Tongue (tissue), 2 donors: ENCODE data around the gene PYDC1. TPM values are rescaled to one million over a fixed set of nuclear protein-coding genes. Genes with fewer than 3 reads are reported as not detected.
"Not testable (repeated sequence)": the region's sequence is repeated elsewhere in the genome, so short reads cannot be mapped to it uniquely, and the experiment has no call there.

Experiments used
- DNase-seq: peaks from one replicate; pipeline ENCODE4 v3.0.0-alpha.2; 2015
- total RNA-seq: library from RNA; depleted of rRNA; stranded (reverse); fragments of >200 nt; gene quantifications from one replicate; pipeline ENCODE4 v1.2.3, GENCODE V29; 2014

PYDC1 gene
- total RNA-seq, 1 donor from 2014 or later = not detected

DNA sequence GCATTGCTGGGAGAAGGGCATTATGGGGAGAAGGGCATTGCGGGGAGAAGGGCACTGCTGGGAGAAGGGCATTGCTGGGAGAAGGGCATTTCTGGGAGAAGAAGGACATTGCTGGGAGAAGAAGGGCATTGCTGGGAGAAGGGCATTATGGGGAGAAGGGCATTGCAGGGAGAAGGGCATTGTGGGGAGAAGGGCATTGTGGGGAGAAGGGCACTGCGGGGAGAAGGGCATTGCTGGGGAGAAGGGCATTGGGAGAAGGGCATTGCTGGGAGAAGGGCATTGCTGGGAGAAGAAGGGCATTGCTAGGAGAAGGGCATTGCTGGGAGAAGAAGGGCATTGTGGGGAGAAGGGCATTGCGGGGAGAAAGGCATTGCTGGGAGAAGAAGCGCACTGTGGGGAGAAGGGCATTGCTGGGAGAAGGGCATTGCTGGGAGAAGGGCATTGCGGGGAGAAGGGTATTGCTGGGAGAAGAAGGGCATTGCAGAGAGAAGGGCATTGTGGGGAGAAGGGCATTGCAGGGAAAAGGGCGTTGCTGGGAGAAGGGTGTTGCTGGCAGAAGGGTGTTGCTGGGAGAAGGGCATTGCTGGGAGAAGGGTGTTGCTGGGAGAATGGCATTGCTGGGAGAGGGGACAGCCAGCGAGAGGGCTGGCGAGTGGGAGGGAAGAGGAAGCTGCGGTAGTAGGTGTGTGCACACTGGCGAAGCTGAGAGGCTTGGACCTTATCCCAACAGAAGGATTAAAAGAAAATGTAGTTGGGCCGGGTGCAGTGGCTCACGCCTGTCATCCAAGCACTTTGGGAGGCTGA is 4.6 kb upstream of the PYDC1 start:
- no peak for DNase-seq

- DNase-seq = no peak
These were observed 2.3 kb upstream of the PYDC1 start for GRCh38 chr16:31219154-31219741.

- no peak for DNase-seq
These were observed 198 bp upstream of the PYDC1 start for GRCh38 chr16:31217136-31217530.

DNA sequence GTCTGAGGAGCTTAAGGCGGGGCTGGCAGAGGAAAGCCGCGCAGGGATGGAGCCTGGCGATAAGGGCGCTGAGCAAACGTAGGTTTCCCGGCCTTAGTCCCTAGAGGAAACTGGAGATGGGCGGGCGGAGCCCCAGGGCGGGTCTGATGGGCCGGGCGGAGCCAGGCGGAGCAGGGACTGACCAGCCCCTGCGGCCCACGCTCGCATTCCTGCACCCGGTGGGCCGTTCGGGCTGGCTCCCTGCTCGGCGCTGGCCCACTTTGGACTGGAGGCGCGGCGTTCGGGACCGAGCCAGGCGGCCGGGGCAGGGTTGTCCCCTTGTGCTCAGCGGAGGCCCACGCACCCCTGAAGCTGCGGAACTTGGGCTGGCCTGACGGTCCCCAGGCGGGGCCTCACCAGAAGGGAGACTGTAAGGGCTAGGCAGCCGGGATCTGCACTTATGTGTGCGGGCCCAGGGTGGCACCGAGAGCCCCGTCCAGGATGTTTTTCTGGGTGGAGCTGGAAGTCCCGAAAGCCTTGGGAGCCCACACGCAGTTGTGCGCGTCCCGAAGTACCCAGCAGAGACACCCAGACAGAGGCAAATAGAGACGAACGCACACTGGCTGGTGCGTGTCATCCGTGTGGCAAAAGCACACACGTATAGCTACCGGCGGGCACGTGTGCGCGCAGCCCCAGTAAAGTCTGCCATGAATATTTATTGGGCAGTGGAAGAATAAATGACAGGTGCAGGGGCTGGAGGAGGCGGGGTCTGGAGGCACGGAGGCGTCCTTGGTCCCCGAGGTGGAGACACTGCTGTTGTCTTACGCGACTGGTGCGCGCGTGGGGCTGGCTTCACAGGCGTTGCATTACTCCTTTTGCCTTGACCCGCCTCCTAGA is 1.4 kb downstream of the PYDC1 start:
- DNase-seq = peak; percentile 72

- peak; percentile 70 for DNase-seq
These were observed 2.1 kb downstream of the PYDC1 start for GRCh38 chr16:31214708-31215286.

DNA sequence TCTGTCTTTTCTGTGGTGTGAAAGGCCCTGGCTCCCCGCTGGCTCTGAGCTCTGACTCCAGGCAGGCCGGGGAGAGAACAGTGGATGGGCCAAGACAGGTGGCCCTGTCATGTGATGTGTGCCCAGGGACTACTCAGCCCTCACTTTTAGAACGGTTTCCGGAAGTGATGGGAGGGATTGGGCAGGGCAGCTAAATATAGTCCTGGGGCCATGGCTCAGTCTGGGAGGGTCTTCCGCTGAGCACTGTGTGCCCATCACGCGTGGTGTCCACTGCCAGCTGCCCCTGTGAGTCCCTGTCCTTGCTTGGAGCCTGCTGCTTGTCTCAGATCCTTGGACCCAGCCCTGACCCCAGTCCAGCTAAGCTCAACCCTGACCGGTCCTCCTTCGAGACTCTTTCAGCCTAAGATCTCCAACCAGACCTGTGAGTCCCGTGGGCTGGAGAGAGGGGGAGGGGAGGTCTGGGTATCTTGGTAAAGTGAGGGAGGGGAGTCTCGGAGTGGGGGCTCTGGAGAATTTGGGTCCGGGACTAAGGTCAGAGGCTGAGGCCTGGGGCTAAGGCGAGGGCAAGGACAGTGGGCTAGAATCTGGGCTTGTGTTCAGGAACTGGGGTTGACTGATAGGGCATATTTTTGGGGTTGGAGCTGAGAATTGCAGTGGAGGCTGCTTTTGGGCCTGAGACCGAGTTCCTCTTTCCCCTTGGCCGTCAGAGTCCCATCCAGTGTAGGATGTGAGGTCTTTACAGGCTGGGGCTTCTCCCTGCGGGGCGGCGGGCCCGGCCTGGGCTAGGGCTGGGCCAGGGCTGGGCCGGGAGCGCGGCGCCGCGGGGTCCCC is 2.8 kb downstream of the PYDC1 start, which contains the start of gene TRIM72:
Gene TRIM72, plus strand, starts transcription at position 243 of the 831 bp plus-strand sequence. CDS start 620 bp downstream, outside the sequence.
- DNase-seq = peak; percentile 96

DNA sequence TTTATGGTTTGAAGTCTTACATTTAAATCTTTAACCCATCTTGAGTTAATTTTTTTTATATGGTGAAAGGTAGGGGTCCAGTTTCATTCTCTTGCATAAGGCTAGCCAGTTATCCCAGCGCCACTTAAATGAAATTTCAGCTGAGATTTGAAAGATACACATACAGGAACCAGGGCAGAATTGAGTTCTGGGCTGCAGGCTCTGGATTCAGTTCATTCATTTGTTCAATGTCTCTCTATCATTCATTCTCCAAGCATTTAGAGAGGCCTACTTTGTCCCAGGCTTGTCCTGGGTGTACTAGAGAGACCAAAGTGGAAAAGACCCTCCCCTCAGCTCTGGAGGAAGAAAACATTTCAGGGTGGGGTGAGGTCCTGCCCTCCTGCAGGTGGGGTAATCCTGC is 3.6 kb downstream of the PYDC1 start:
- DNase-seq = no peak

- DNase-seq = no peak
These were observed 10.2 kb downstream of the PYDC1 start for GRCh38 chr16:31206776-31207175.

DNA sequence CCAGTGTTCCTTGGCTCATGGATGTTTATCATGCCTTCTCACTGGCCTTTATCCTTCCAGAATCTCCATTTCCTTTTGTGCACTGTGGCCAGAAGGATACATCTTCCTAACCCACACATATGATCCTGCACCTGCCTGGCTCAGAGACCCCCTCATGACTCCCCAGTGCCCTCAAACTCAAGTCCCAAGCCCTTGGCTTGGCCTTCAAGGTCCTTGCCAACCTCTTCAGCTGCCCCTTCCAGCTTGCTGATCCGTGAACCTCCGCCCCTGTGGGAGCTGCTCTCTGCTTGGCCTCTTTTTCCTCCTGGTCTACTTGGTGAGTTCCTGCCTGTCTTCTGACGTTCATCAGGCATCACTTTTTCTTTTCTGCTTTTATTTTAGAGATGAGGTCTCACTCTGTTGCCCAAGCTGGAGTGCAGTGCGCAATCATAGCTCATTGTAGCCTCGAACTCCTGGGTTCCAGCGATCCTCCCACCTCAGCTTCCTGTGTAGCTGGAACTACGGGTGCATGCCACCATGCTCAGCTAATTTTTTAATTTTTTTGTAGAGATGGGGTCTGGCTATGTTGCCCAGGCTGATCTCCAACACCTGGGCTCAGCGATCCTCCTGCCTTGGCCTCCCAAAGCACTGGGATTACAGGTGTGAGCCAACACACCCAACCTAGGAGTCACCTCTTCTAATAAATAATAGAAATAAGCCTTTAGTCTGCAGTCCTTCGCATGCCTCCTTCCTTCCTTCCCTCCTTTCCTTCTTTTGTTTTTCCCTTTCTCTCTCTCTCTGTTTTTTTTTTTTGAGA is 11.9 kb downstream of the PYDC1 start:
- DNase-seq = no peak

DNA sequence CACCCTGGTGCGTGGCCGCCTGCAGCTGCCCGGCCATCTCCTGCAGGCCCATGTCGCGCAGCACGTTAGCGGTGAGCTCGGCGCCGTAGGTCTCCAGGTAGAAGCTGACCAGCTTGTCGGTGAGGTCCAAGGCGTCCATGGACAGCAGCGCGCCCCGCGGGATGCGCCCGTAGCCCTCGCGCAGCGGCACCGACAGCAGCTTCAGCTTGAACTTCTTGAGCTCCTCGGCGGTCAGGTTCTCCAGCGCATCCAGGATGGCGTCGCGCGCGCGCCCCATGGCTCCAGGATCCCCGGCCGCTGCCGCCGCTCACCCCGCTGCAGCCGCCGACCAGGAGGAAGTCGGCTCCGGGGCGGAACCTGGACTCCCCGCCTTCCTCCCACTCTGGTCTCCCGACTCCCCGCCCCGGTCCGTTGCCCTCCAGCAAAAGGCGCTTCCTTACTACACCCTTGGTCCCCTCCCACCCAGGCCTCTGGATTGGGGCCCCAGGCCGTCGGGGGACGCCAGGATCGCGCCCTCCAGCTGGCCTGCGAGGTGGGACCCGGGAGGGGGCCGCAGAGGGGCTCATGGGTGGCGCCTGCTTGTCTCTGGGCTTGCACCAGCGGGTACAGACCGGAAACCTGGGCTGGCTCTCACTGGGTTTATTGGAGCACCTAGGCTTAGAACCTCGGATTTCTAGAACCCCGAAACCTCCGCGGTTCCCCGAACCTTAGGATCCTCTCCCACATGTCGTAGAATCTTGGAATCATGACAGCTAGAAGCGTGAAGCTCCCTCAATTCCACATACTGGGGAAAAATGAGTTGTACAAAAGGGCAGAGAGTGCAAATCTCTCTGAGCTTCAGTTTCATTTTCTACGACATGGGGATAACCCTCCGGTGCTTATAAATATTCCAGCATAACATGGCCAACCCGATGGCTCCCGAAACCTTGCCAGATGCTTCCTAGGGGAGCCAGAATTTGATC is 14.2 kb downstream of the PYDC1 start, which contains the start of gene PYCARD:
Gene PYCARD, minus strand, starts transcription at position 347 of the 962 bp plus-strand sequence. Its CDS starts 70 bp downstream, at position 277.
- DNase-seq = peak; percentile 51

GRCh38 chr16:31201582-31202413 is 15.1 kb downstream of the PYDC1 start:
- no peak for DNase-seq

GRCh38 chr16:31200821-31201568 is 15.9 kb downstream of the PYDC1 start:
- DNase-seq = no peak

DNA sequence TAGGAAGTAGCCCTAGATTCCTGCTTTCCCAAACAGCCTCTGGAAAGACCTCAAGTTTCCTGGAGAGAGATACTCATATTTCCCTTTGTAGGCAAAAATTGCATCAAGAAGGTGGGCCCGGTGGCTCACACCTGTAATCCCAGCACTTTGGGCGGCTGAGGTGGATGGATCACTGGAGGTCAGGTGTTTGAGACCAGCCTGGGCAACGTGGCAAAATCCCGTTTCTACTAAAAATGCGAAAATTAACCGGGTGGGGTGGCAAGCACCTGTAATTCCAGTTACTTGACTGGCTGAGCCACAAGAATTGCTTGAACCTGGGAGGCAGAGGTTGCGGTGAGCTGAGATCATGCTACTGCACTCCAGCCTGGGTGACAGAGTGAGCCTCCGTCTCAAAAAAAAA is 16.8 kb downstream of the PYDC1 start:
- not testable (repeated sequence) for DNase-seq

- DNase-seq = no peak
These were observed 17.4 kb downstream of the PYDC1 start for GRCh38 chr16:31199430-31200041.

- DNase-seq = no peak
These were observed 18.6 kb downstream of the PYDC1 start for GRCh38 chr16:31198207-31198882.

DNA sequence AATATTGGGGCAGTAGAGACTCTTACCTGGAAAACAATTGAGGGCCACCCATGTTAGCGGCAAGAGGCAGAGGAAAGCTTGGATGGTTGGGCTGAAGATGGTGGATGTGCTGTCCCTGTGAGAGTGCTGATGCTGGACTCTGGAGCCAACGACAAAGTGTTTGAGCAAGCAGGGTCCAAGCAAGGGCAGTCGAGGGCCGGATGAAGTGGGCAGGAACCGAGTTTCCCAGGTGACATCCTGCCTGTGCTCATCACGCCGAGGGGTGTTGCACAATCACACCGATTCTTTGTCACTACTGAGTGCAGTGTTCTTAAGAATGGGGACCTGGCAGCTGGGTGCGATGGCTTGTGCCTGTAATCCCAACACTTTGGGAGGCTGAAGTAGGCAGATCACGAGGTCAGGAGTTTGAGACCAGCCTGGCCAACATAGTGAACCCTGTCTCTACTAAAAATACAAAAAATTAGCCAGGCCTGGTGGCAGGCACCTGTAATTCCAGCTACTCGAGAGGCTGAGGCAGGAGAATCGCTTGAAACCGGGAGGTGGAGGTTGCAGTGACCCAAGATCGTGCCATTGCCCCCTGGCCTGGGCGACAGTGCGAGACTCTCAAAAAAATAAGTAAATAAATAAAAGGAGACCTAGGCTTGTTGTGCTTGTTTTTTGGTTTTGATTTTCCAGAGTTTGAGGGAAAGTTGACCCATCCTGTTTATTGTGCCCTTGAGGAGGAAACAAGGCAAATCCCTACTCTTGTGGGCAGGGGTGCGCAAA is 20.4 kb downstream of the PYDC1 start:
- DNase-seq = no peak
